HG03066 (cell line): ENCODE measurements around the gene BCAS3.

ENCODE experiments used
- ATAC-seq: cut with Tn5 transposase; IDR thresholded peaks from one replicate; pipeline ENCODE4 v1.9.1; 2021; ENCODE audit warnings: low read depth; ENCODE audit not compliant: unreplicated experiment

The BCAS3 gene

DNA sequence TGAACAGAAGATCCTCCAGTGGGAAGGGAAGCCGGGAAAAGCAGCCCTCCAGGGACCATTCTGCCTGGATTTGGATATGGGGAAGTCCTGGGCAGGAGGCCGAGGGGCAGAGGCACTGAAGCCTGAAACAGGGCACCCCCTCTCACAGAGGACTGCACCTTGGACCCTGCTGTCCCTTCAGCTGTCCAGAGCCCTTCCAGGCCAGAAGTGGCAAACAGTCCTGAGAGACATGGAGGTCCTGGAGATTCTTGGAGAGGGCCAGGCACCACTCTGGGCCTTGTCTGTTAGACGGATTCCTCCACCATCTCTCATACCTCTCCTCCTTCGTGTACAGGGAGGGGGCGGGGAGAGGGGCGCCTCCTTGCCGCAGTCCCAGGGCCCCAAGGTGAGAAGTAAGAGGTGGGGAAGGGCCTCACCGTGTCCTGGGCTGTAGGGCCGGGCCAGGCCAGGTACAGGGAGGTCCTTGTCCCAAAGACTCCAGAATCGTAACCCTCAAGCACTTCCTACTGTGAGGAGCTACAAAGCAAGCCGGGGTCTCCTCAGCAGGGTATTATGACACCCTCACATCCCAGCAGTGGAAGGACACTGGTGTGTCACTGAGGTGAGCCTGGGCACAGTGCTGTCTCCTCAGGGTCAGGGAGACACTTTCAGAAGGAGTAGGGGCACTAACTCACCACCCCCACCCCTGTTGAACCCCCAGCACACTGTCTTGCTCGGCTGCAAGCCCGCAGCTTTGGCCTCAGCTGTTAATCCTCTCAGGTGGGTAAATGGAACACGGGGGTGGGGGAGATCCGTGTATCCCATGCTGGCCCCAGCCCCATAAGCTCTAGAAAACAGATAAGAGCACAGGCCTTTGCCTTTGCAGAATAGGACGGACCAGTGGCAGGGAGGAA, 705.4 kb downstream of the BCAS3 start:
- ATAC-seq = no peak

DNA sequence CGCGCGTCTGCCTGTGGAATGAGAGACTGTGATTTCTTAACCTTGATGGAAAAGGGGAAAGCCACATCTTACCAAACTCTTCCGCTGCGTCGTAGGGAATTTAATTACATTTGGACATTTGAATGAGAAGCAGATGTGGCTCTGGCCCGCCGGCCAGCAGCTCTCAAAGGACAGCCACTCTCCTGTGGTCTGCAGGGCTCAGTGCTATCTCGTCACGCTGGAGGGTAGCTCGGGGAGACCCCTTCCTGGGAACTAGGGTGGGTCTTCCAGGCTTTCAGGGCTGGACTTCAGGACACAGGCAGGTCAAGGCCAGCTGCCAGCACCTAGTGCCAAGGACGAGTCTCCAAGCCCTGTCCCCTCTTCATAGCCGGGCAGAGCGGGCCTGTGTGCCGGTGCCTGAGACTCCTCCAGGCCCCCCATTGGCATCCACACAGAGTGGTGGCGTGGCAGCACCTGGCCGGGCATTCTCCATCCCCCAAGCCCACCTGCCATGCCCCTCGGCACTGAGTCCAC, 706.1 kb downstream of the BCAS3 start:
- no peak for ATAC-seq

DNA sequence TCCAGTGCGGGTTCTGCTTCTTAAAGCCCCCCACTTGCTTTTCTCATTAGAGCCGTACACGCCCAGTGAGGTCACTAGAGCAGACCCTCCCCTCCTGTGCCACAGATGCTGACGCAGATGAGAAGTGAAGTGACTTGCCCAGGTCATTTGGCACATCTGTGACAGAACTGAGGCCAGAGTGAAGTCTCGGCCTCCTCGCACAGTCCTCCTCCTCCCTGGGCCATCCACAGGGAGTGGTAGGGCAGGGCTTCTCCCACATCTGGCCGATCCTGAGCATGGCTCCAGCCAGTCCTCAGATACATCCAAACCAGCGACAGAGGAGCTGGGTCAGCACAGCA, 706.7 kb downstream of the BCAS3 start:
- no peak for ATAC-seq

DNA sequence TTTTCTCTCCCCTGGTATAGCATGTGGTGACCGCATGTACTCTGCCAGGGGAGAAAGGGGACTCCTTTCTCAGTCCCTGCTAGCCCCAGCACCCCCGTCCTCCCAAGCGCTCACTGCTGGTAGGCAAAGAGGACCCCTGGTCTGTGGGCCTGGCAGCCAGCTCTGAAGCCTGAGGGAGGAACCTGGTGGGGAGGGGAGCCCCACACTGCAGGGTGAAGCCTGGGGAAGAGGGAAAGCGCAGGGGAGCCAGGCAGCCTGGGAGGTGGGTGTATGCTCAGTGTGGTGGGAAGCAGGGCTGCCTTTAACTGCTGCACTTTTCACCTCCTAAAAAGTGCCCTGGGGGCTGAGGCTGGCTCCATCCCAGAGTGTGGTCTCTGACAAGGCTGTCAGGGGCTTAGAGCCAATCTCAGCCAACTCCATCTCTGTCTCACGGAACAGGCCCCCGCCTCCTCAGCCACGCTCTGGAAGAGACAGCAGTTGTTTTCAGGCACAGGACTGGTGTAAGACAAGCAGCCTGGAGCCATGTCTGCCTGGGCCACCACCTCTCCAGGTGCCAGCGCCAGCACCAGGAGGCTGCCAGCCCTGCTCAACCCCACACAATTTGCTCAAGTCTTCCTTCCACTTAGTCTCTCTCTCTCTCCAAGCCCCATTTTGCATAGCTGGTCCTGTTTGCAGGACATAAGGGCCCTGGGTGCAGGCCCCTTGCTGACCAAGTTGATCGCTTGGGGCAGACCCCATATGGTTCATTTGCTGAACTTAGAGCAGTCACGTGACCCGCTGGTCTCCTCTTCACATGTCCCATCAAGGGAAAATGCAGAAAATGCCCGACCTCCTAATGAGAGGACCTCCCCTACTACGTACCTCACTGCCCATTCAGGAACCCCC, 707.3 kb downstream of the BCAS3 start:
- no peak for ATAC-seq

DNA sequence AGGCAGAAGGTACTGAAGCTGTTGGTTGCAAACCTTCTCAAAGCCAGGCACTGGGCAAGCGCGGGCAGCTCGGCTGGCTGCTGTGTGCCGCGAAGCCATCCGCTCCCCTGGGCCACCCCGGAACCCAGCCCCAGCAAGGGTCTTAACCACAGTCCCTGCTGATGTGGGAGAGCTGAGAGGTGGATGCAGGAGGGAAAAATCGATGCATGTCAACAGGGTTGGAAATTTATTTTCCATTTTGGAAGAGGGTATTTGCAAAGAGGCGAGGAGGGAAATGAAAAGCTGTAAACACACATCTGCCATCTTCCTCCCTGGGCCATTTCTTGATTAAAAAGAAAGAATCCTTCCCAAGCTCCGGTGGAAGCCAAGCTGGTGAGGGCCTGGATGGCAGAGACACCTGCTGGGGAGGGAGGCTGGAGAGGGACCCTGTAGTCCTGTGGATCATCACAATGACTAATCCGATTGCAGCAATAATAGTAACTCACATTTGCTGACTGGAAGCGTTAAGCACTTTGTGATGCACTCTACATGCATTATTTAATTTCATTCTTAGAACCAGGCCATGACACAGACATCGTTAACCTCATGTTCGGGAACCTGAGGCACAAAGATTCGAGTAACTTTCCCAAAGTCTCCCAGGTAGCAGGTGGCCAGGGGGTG, 708.1 kb downstream of the BCAS3 start:
- ATAC-seq = no peak

DNA sequence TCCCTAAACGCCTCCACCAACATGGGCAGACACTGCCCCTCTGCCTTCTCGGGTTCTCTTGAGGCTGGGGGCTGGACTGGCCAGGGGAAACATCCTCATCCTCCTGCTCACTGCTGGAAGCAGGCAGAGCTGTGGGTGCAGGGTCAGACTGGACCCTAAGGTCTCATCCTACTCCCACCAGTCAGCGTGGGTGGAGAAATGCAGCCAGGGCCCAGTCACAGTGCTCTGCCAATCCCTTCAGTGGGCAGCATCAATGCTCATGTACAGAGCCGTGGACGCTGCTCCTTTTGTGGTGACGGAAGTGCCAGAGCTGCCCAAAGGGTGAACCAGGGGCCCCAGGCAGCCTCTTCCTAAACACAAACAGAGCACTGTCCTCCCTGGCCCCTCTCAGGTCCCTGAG, 708.6 kb downstream of the BCAS3 start:
- no peak for ATAC-seq

DNA sequence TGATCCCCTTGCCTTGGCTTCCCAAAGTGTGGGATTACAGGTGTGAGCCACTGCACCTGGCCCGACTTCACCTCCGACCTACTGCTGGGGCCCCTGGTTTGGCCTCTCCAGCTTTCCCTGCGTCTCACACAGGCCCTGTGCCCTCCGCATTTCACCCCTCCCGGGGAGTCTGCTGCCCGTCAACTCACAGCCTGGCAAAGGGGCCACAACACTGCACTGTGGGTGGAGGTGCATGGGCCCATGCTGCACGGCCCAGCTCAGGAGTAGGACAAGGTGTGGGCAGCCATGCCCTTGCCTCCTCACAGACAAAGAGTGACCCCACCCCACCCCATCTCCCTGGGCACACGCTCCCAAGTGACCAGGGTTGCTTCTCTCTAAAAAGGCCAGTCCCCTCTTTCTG, 709.4 kb downstream of the BCAS3 start:
- ATAC-seq = no peak

DNA sequence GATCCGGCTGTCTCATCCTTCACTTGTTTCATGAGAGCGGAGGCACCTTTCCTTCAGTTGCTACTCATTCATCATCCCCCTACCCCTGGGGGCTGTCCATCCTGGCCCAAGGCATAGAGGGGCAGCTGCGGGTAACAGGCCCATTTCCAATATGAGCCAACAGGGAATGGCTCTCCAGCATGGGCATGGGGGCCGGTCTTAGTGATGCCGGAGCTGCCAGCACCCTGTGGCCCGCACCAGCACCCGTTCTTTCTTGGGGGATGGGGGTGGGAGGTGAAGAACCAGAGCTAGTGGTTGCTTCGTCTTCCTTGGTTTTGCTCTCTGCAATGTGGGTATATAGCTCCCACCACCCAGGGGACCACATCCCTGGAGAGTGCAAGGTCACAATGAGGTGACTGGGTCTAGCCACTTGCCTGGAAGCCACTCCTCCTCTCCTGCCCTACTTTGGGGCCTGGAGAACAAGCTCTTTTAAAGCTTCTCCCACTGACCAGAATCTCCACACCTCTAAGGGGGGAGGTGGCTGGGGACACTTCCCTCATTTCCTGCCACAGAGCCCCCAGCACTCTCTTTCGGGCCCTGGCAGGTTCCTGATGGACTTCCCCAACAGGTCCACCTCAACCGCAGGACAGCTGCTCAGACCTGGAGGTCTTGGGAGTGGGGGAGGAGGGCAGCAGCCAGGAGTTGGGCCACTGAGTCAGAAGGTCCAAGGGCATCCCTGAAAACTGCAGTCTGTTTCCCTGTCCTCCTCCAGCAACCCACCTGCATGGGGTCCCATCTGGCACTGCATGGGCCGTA, 710.1 kb downstream of the BCAS3 start:
- ATAC-seq = no peak

DNA sequence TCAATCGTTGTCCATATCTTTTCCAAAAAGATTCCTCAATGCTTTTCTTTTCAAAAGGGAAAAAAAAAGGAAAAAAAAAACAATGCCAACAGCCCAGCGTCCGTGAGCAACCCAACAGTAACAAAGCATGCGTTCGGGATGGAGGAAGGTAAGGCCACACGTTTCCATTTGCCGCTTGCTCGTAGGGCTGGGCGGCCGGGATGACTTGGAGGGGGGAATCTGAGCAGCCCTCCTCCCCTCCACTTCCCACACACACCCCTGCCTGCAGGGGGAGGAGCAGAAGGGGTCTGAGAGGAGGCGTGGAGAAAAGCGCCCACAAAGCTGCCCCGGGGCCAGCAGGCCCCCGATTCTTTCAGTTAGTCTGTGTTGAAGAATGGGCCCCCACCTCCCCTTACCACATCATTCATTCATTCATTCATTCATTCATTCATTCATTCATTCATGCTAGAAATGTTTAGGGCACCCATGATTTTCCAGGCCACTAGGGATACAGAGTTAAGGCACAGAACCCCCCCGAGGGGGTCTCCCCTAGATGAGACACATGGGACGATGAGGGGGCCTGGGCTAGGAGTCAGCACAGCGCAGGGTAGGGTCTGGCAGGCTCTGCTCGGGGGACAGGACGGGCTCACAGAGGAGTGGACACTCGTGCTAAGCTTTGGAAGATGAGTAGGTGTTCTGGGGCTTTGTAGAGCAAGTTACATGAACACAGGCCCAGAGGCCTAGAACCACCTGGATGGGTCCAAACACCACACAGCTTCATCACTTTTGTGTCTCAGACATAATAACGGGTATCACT, 711.1 kb downstream of the BCAS3 start:
- no peak for ATAC-seq

DNA sequence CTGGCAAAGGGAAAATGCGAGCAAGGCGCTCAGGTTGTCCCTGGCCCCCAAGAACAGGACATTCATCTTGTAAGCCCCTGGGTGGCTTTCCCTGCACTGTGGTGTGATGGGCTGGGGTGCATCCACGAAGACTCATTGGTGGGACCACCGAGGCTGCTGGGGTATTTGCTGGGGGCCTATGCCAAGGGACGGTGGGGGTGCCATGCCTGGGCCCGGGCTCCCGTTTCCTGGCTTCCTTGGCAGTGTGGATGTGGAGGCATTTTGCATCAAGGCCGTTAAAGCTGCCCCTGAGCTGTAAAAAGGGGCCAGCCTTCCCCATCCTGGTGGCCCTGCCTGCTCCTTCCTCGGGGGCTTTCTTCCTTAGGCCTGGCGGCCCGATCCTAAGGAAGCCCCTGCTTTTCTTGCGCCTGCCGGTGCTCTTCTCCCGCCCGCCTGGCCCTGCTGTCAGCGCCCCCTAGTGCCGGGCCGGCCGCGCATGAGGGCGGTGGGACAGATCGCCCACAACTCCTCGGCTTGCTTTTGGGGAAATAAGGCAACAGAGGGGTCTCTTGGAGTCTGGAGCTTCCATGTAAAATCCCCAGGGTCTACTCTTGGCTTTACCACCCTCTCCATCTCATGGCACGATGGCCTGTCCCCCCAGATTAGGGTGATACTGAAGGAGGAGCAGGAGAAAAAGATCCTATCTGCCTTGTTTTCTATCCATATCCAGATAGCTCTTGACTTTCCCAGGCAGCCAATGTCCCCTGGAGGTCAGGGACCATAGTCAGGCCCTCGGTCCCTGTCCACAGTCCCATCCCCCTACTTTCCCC, 712.2 kb downstream of the BCAS3 start:
- no peak for ATAC-seq

DNA sequence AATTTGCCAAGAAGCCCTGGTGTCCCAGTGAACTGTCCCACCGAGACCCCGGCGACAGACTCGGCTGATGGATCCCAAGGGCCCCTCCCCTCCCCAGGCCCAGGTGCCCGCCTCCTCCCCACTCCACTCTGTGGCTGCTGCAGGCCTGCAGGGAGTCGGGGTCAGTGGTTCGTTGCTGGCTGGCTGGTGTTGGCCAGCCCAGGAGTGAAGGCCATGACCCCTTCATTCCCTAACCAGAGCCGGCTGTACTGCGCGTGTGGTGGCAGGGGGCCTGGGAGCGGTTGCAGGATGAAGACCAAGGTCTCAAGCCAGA, 712.8 kb downstream of the BCAS3 start:
- no peak for ATAC-seq

DNA sequence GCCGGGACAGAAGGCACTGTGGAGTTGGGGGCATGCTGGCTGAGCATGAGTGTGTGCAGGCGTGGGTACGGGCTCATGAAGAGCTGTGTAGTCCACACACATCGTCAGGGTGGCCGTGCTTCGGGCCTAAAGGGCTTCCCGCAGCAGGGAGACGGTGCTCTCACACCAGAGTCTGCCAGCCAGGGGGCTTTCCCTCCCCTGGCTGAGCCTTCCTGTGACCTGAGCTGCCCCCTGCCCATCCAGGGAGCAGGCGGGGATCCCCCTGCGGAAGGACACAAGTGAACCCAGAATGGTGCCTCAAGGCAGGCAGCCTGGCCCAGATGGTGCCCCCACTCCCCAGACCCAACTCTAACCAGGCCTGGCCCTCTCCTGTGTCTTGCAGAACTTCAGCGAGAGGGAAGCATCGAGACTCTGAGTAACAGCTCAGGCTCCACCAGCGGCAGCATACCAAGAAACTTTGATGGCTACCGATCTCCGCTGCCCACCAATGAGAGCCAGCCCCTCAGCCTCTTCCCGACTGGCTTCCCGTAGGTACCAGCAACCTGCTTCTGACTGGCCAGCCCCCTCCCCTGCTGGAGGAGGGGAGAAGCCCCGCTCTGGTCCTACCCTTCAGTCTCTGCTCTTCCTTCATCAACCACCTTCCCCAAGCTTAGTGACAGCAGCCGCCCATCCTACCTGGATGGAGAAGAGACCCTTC, 714.1 kb downstream of the BCAS3 start:
- ATAC-seq = no peak

DNA sequence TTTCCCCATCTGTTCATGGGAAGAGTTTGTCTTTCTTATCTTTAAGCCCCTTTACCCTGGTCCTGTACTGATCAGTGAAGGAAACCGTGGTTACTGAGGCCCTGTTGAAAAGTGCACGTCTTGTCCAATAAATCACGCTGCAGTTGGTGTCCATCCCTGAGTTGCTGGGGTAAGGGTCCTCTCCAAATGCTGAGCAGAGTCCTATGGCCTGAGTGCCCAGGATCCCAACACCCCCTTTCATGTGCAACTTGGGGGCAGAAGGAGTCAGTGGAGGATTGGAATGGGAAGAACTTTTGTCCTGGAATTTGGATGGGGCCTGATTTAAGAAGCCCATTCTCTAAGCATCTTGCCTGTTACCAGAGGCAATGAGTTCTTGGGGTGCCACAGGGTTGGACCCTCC, 715.0 kb downstream of the BCAS3 start:
- ATAC-seq = no peak

DNA sequence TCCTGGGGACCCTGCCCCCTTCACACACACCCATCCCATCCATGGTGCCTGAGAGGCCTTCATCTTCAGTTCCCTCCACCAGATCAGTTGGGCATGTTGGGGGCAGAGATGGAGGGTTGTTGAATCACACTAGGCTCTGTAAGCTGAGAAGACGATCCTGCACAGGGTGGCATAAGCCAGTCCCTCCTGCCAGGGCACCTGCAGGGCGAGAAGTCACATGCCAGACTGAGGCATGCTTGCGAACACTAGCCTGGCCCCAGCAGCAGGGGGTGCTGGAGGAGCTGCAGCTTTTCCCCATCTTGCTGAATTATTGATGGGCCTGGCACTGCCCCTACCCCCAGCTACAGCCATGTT, 715.9 kb downstream of the BCAS3 start:
- ATAC-seq = no peak

DNA sequence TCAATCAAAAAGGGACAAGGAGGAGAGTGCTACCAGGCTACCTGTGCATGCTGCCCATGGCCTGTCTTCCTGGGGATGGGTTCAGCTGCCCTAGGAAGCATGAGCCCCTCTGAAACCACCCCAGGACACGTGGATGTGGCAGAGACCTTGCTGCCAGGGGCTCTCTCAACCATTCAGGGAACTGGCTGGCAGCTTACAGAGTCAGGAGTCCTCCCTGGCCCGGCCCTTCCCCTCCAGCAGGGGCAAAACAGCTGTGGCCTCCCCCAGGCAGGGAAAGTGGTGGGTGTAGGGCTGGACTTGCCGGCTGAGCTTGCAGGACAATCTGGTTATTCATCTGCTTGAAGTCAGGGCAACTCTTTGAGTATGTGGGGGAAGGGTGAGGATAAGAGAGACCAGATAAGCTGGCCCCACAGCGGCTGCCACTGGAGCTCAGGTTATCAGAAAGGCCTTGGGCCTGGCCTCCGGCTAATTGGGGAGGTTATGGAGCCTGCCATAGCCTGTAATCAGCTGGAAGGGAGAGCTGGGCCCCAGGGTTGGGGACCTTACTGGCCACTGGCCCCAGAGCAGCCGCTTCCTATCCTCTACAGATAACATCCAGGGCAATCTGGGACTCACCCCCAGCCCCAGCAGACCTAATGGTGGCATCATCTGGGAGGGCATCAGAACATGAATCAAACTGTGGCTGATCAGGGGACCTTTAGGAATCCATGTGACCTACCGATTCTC, 716.4 kb downstream of the BCAS3 start:
- ATAC-seq = no peak

DNA sequence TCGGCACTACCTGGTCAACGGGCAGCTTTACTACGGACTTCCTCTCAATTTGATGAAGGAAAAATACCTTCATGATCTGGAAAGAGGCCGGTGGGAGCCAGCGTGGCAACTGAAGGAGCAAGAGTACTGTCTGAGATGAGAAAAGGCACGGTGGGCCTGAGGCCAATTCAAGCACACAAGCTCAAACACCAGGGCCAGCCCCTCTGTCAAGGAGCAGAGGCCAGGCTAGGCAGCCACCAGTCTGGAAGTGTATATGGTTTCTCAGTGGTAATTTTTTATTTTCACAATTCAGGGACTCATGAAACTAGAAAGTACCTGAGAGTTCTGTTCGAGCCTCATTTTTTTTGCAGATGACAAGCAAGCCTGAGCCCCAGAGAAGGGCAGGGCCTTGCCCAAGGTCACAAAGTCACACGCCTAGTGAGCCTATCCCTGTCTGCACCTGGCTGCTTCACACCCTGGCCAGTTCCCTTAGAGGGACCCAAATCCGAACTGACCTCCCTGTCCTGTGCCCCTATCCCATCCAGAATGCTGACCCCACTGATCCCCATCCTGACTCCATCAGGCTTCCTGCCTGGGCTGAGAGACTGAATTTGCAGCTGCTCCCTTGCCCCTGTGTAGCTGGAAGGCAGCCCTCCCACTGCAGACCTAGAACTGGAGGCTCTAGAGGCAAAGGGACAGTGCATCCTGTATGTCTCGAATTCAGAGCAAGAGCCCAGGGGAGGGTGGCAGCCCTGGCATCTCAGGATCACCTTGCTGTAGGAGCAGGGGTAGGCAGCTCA, 717.2 kb downstream of the BCAS3 start:
- ATAC-seq = no peak

DNA sequence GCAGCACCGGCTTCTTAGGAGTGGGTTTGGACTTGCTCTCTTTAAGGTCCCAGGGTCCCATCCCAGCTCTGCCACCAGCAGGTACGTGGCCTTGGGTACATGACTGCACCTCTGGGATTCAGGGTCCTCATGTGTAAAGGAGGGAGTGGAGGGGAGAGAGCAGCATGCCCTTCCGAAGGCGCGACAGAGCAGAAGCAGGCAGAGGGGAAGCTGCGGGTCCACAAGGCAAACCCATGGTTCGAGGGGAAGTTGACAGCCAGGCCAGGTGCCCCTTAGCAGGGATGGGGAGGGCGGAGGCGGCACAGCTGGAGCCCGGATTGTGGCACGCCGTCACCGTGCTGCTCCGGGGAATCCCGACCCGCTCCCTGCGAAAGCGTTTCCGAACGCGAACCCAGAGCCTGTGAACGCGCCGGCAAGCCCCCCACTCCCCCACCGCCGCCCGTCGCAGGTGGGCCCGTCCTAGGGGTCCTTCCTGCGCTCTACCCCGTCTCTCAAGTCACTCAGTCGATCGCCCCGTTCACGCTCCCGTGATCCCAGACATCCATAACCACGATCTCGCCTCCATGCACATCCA, 717.8 kb downstream of the BCAS3 start:
- ATAC-seq = no peak
